Measurements from ENCODE around the gene DDB1. TPM values are rescaled to one million over a fixed set of nuclear protein-coding genes. Genes with fewer than 3 reads are reported as not detected.

DDB1 gene
- total and polyA plus RNA-seq, 2 of the 13 experiments (the other 11 are each of a cell fraction or from before 2014, with no cell fraction given): 217 to 266 TPM

DNA sequence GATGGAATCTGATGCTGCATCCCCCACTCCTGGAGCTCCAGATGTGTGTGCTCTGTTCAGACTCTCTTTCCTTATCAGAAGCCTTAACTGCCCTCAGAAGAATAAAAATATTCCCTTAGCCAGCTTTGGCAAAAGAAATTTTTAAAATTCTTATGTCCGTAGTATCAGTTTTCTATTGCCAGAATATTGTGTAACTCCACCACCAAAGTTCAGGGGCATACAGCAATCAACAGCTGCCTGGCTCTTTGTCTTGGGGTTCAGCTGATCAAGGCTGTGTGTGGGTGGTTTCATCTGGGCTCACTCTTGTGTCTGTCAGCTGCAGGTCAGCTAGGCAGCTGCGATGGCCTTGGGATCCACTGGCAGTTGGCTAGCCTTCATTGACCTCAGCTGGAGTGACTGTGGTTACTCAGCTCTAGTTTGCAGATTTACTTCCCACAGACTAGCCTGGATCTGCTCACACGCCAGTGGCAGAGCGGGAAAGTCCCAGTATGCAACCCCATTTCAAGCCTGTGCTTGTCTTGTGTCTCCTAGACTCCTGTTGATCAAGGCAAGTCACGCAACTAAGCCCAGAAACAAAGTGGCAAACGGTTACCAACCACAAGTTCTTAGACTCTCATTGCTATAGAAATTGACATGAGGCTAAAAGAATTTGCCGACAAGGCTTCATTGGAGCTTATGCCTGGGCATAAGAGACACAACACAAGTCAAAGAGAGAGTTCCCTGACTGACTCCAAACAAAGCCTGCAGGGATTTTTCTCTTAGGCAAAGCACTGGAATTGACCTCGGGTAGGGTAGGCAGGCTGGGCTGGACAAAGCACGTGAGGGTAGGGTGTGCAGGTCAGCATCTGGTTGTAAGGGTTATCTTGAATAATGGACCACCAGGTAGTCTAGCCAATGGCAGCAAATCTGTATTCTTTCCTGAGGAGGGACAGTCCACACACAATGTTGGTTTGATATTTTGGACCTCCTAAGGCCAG lies 36.8 kb upstream of the DDB1 start (continued):
- peak; percentile 81; the same call in 1 of the 2 replicates for TF ChIP-seq ZNF788 (CRISPR knock-in tag; IDR thresholded peaks at IDR 0.05; ENCODE audit: borderline replicate concordance)
- TF ChIP-seq MAFK (conservative IDR thresholded peaks at IDR 0.05 in 1 of 2, IDR thresholded peaks at IDR 0.05 in 1 of 2; ENCODE audit: low read length in 2 of 2): peak; percentile 34 to 45; a peak in 3 of 4 replicates
- no peak for TF ChIP-seq WIZ (CRISPR knock-in tag; IDR thresholded peaks at IDR 0.05)
- peak; percentile 64; the same call in 1 of the 2 replicates for TF ChIP-seq ZNF891 (CRISPR knock-in tag; IDR thresholded peaks at IDR 0.05)
- TF ChIP-seq ZNF331 (CRISPR knock-in tag; IDR thresholded peaks at IDR 0.05): peak; percentile 75; the same call in 1 of the 2 replicates
- TF ChIP-seq TAF1 (CRISPR knock-in tag; IDR thresholded peaks at IDR 0.05): no peak
- TF ChIP-seq SKI (IDR thresholded peaks at IDR 0.05; ENCODE audit: partially characterized antibody): peak; percentile 93
- TF ChIP-seq, protein P1, sequence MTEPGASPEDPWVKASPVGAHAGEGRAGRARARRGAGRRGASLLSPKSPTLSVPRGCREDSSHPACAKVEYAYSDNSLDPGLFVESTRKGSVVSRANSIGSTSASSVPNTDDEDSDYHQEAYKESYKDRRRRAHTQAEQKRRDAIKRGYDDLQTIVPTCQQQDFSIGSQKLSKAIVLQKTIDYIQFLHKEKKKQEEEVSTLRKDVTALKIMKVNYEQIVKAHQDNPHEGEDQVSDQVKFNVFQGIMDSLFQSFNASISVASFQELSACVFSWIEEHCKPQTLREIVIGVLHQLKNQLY (CRISPR knock-in tag; IDR thresholded peaks at IDR 0.05): peak; percentile 74; the same call in 1 of the 2 replicates
- TF ChIP-seq DMAP1 (CRISPR knock-in tag; IDR thresholded peaks at IDR 0.05): 0 out of 2 replicates have a peak, but pooled peaks have one; percentile 44
- TF ChIP-seq MTA1 (CRISPR knock-in tag; IDR thresholded peaks at IDR 0.05; ENCODE audit: borderline replicate concordance): peak; percentile 74
- TF ChIP-seq, protein P2, sequence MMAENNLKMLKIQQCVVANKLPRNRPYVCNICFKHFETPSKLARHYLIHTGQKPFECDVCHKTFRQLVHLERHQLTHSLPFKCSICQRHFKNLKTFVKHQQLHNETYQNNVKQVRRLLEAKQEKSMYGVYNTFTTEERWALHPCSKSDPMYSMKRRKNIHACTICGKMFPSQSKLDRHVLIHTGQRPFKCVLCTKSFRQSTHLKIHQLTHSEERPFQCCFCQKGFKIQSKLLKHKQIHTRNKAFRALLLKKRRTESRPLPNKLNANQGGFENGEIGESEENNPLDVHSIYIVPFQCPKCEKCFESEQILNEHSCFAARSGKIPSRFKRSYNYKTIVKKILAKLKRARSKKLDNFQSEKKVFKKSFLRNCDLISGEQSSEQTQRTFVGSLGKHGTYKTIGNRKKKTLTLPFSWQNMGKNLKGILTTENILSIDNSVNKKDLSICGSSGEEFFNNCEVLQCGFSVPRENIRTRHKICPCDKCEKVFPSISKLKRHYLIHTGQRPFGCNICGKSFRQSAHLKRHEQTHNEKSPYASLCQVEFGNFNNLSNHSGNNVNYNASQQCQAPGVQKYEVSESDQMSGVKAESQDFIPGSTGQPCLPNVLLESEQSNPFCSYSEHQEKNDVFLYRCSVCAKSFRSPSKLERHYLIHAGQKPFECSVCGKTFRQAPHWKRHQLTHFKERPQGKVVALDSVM (CRISPR knock-in tag; IDR thresholded peaks at IDR 0.05): no peak
- TF ChIP-seq ZZZ3 (CRISPR knock-in tag; IDR thresholded peaks at IDR 0.05; ENCODE audit: borderline replicate concordance): no peak
- peak; percentile 49; the same call in 1 of the 2 replicates for TF ChIP-seq ZNF350 (CRISPR knock-in tag; IDR thresholded peaks at IDR 0.05; ENCODE audit: borderline replicate concordance, low read depth)
- no peak for TF ChIP-seq ZFP36 (IDR thresholded peaks at IDR 0.05; ENCODE audit: borderline replicate concordance, low read depth, low read length, partially characterized antibody)
- peak; percentile 51; the same call in 1 of the 2 replicates for TF ChIP-seq ZBTB20 (CRISPR knock-in tag; IDR thresholded peaks at IDR 0.05; ENCODE audit: borderline replicate concordance, low read depth)
- TF ChIP-seq, protein P3, sequence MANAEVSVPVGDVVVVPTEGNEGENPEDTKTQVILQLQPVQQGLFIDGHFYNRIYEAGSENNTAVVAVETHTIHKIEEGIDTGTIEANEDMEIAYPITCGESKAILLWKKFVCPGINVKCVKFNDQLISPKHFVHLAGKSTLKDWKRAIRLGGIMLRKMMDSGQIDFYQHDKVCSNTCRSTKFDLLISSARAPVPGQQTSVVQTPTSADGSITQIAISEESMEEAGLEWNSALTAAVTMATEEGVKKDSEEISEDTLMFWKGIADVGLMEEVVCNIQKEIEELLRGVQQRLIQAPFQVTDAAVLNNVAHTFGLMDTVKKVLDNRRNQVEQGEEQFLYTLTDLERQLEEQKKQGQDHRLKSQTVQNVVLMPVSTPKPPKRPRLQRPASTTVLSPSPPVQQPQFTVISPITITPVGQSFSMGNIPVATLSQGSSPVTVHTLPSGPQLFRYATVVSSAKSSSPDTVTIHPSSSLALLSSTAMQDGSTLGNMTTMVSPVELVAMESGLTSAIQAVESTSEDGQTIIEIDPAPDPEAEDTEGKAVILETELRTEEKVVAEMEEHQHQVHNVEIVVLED (CRISPR knock-in tag; IDR thresholded peaks at IDR 0.05; ENCODE audit: borderline replicate concordance): no peak; the same call in 1 of the 2 replicates
- TF ChIP-seq, protein P4, sequence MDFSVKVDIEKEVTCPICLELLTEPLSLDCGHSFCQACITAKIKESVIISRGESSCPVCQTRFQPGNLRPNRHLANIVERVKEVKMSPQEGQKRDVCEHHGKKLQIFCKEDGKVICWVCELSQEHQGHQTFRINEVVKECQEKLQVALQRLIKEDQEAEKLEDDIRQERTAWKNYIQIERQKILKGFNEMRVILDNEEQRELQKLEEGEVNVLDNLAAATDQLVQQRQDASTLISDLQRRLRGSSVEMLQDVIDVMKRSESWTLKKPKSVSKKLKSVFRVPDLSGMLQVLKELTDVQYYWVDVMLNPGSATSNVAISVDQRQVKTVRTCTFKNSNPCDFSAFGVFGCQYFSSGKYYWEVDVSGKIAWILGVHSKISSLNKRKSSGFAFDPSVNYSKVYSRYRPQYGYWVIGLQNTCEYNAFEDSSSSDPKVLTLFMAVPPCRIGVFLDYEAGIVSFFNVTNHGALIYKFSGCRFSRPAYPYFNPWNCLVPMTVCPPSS (IDR thresholded peaks at IDR 0.05): no peak
- TF ChIP-seq ZNF317 (CRISPR knock-in tag; IDR thresholded peaks at IDR 0.05): peak; percentile 67; the same call in 1 of the 2 replicates
- TF ChIP-seq, protein P5, sequence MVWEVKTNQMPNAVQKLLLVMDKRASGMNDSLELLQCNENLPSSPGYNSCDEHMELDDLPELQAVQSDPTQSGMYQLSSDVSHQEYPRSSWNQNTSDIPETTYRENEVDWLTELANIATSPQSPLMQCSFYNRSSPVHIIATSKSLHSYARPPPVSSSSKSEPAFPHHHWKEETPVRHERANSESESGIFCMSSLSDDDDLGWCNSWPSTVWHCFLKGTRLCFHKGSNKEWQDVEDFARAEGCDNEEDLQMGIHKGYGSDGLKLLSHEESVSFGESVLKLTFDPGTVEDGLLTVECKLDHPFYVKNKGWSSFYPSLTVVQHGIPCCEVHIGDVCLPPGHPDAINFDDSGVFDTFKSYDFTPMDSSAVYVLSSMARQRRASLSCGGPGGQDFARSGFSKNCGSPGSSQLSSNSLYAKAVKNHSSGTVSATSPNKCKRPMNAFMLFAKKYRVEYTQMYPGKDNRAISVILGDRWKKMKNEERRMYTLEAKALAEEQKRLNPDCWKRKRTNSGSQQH (CRISPR knock-in tag; IDR thresholded peaks at IDR 0.05; ENCODE audit: low read depth): no peak
